HG03442 (cell line): ENCODE measurements around the gene SMARCA2.

Experiments used
- ATAC-seq: cut with Tn5 transposase; IDR thresholded peaks from one replicate; pipeline ENCODE4 v1.9.1; 2021; ENCODE audit warnings: mild to moderate bottlenecking, moderate library complexity; ENCODE audit not compliant: unreplicated experiment

SMARCA2 gene

GRCh38 chr9:2086971-2087370, 71.8 kb downstream of the SMARCA2 start:
- peak; percentile 72 for ATAC-seq

GRCh38 chr9:2087500-2088313, 72.6 kb downstream of the SMARCA2 start:
- peak; percentile 65 for ATAC-seq

GRCh38 chr9:2093920-2094597, 78.9 kb downstream of the SMARCA2 start:
- no peak for ATAC-seq

- no peak for ATAC-seq
Observed at GRCh38 chr9:2096376-2096970, 81.3 kb downstream of the SMARCA2 start.

- ATAC-seq: no peak
Observed at GRCh38 chr9:2106666-2107065, 91.5 kb downstream of the SMARCA2 start.

- ATAC-seq: no peak
Observed at GRCh38 chr9:2107906-2108451, 92.8 kb downstream of the SMARCA2 start.

- no peak for ATAC-seq
Observed at GRCh38 chr9:2109069-2109650, 94.0 kb downstream of the SMARCA2 start.

- ATAC-seq: no peak
Observed at GRCh38 chr9:2110036-2110435, 94.9 kb downstream of the SMARCA2 start.

- no peak for ATAC-seq
Observed at GRCh38 chr9:2116073-2116472, 100.9 kb downstream of the SMARCA2 start.

- ATAC-seq: no peak
Observed at GRCh38 chr9:2117527-2117926, 102.4 kb downstream of the SMARCA2 start.

GRCh38 chr9:2119566-2119965, 104.4 kb downstream of the SMARCA2 start:
- ATAC-seq: no peak

- ATAC-seq: no peak
Observed at GRCh38 chr9:2120926-2121689, 106.0 kb downstream of the SMARCA2 start.

GRCh38 chr9:2122299-2122698, 107.2 kb downstream of the SMARCA2 start:
- ATAC-seq: no peak

GRCh38 chr9:2125906-2126305, 110.8 kb downstream of the SMARCA2 start:
- peak; percentile 98 for ATAC-seq

- ATAC-seq: no peak
Observed at GRCh38 chr9:2126331-2126803, 111.2 kb downstream of the SMARCA2 start.

- no peak for ATAC-seq
Observed at GRCh38 chr9:2127486-2127885, 112.3 kb downstream of the SMARCA2 start.

GRCh38 chr9:2128141-2128540, 113.0 kb downstream of the SMARCA2 start:
- no peak for ATAC-seq

- ATAC-seq: no peak
Observed at GRCh38 chr9:2128618-2129017, 113.5 kb downstream of the SMARCA2 start.

GRCh38 chr9:2130941-2131340, 115.8 kb downstream of the SMARCA2 start:
- ATAC-seq: no peak

GRCh38 chr9:2132484-2133082, 117.4 kb downstream of the SMARCA2 start:
- no peak for ATAC-seq
